Measurements from ENCODE around the gene PASK.

- TF ChIP-seq, protein P1, sequence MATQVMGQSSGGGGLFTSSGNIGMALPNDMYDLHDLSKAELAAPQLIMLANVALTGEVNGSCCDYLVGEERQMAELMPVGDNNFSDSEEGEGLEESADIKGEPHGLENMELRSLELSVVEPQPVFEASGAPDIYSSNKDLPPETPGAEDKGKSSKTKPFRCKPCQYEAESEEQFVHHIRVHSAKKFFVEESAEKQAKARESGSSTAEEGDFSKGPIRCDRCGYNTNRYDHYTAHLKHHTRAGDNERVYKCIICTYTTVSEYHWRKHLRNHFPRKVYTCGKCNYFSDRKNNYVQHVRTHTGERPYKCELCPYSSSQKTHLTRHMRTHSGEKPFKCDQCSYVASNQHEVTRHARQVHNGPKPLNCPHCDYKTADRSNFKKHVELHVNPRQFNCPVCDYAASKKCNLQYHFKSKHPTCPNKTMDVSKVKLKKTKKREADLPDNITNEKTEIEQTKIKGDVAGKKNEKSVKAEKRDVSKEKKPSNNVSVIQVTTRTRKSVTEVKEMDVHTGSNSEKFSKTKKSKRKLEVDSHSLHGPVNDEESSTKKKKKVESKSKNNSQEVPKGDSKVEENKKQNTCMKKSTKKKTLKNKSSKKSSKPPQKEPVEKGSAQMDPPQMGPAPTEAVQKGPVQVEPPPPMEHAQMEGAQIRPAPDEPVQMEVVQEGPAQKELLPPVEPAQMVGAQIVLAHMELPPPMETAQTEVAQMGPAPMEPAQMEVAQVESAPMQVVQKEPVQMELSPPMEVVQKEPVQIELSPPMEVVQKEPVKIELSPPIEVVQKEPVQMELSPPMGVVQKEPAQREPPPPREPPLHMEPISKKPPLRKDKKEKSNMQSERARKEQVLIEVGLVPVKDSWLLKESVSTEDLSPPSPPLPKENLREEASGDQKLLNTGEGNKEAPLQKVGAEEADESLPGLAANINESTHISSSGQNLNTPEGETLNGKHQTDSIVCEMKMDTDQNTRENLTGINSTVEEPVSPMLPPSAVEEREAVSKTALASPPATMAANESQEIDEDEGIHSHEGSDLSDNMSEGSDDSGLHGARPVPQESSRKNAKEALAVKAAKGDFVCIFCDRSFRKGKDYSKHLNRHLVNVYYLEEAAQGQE (IDR thresholded peaks at IDR 0.05; ENCODE audit: low read depth), result no peak
- TF ChIP-seq EGR1 (IDR thresholded peaks at IDR 0.05), result no peak
- TF ChIP-seq RAD21 (IDR thresholded peaks at IDR 0.05; ENCODE audit: low read depth), result no peak
- no peak for TF ChIP-seq TEAD4 (IDR thresholded peaks at IDR 0.05)
- TF ChIP-seq TAF1 (IDR thresholded peaks at IDR 0.05; ENCODE audit: low read depth), result no peak
- TF ChIP-seq FOXM1 (IDR thresholded peaks at IDR 0.05; ENCODE audit: borderline replicate concordance, low read depth), result no peak
- TF ChIP-seq CREB1 (IDR thresholded peaks at IDR 0.05; ENCODE audit: low read depth), result no peak
- TF ChIP-seq MAX (IDR thresholded peaks at IDR 0.05), result no peak
- TF ChIP-seq NFIC (IDR thresholded peaks at IDR 0.05), result no peak
- TF ChIP-seq USF1 (IDR thresholded peaks at IDR 0.05), result no peak
- TF ChIP-seq YY1 (IDR thresholded peaks at IDR 0.05; ENCODE audit: low read depth), result no peak
- TF ChIP-seq ZBTB7A (IDR thresholded peaks at IDR 0.05; ENCODE audit: low read depth), result no peak
- TF ChIP-seq EP300 (IDR thresholded peaks at IDR 0.05; ENCODE audit: borderline replicate concordance), result no peak
Measured at GRCh38 chr2:241197947-241198346, 48.7 kb upstream of the PASK start.
